Measurements from ENCODE around the gene FMN1. TPM values are rescaled to one million over a fixed set of nuclear protein-coding genes. Genes with fewer than 3 reads are reported as not detected.

Gene FMN1
- total RNA-seq, 1 experiment from 2014 or later: 0.37 TPM

- intact Hi-C loops (cut with micrococcal nuclease; ENCODE audit: unreplicated experiment): no loop called here
- Histone ChIP-seq H3K27ac (ENCODE audit: low read depth, low read length, poor library complexity, severe bottlenecking) (no peak overlapping the region), H3K9me3 (ENCODE audit: low read depth, low read length, poor library complexity, severe bottlenecking) (peaks cover 24% of the 10 kb centered on the region), H3K27me3 (replicated peaks; ENCODE audit: insufficient read depth, low read depth, low read length, poor library complexity) (peaks cover 6% of the 10 kb centered on the region), H3K36me3 (ENCODE audit: insufficient read depth, low read length, poor library complexity, severe bottlenecking) (no peaks in the 10 kb centered on the region), H3K4me1 (ENCODE audit: insufficient read depth, low read length, poor library complexity, severe bottlenecking) (no peaks in the 10 kb centered on the region), H3K4me3 (ENCODE audit: low read depth, low read length, poor library complexity, severe bottlenecking) (no peak overlapping the region)
- no peak for DNase-seq (ENCODE audit: low spot score)
- TF ChIP-seq CTCF (conservative IDR thresholded peaks at IDR 0.05; ENCODE audit: low read depth, low read length): no peak
- no peak for TF ChIP-seq EZH2 (IDR thresholded peaks at IDR 0.05; ENCODE audit: borderline replicate concordance, low read depth, low read length, poor library complexity, severe bottlenecking)
- no TSS peak for BruUV-seq (replicated peaks)
- POLR2A ChIA-PET (ENCODE audit: low non-redundant PET): no interaction called here
- CTCF ChIA-PET: no interaction called here
Measured at GRCh38 chr15:33044598-33044997, 149.9 kb downstream of the FMN1 start.

- H3K4me3 ChIP-seq (ENCODE audit: low read depth, low read length, poor library complexity, severe bottlenecking): no peak overlapping the region
- peaks cover 15% of the 10 kb centered on the region for H3K9me3 ChIP-seq (ENCODE audit: low read depth, low read length, poor library complexity, severe bottlenecking)
- ChIA-PET POLR2A (ENCODE audit: low non-redundant PET) (no interaction called here), CTCF (no interaction called here)
- TF ChIP-seq CTCF (conservative IDR thresholded peaks at IDR 0.05; ENCODE audit: low read depth, low read length) (no peak), EZH2 (IDR thresholded peaks at IDR 0.05; ENCODE audit: borderline replicate concordance, low read depth, low read length, poor library complexity, severe bottlenecking) (no peak)
- BruUV-seq (replicated peaks): no TSS peak
- H3K36me3 ChIP-seq (ENCODE audit: insufficient read depth, low read length, poor library complexity, severe bottlenecking): no peaks in the 10 kb centered on the region
- H3K27ac ChIP-seq (ENCODE audit: low read depth, low read length, poor library complexity, severe bottlenecking): no peak overlapping the region
- no peak for DNase-seq (ENCODE audit: low spot score)
- H3K27me3 ChIP-seq (replicated peaks; ENCODE audit: insufficient read depth, low read depth, low read length, poor library complexity): peaks cover 6% of the 10 kb centered on the region
- no peaks in the 10 kb centered on the region for H3K4me1 ChIP-seq (ENCODE audit: insufficient read depth, low read length, poor library complexity, severe bottlenecking)
- intact Hi-C loops (cut with micrococcal nuclease; ENCODE audit: unreplicated experiment): no loop called here
Measured at GRCh38 chr15:33043636-33044035, 150.9 kb downstream of the FMN1 start.

GRCh38 chr15:33040496-33040895 is 154.0 kb downstream of the FMN1 start:
- POLR2A ChIA-PET (ENCODE audit: low non-redundant PET): no interaction called here
- Histone ChIP-seq H3K27ac (ENCODE audit: low read depth, low read length, poor library complexity, severe bottlenecking) (no peak overlapping the region), H3K27me3 (replicated peaks; ENCODE audit: insufficient read depth, low read depth, low read length, poor library complexity) (peaks cover 6% of the 10 kb centered on the region), H3K9me3 (ENCODE audit: low read depth, low read length, poor library complexity, severe bottlenecking) (no peaks in the 10 kb centered on the region), H3K4me1 (ENCODE audit: insufficient read depth, low read length, poor library complexity, severe bottlenecking) (no peaks in the 10 kb centered on the region), H3K4me3 (ENCODE audit: low read depth, low read length, poor library complexity, severe bottlenecking) (no peak overlapping the region), H3K36me3 (ENCODE audit: insufficient read depth, low read length, poor library complexity, severe bottlenecking) (no peaks in the 10 kb centered on the region)
- DNase-seq (ENCODE audit: low spot score): no peak
- no TSS peak for BruUV-seq (replicated peaks)
- CTCF ChIA-PET: no interaction called here
- TF ChIP-seq EZH2 (IDR thresholded peaks at IDR 0.05; ENCODE audit: borderline replicate concordance, low read depth, low read length, poor library complexity, severe bottlenecking): no peak
- no peak for TF ChIP-seq CTCF (conservative IDR thresholded peaks at IDR 0.05; ENCODE audit: low read depth, low read length)
- intact Hi-C loops (cut with micrococcal nuclease; ENCODE audit: unreplicated experiment): no loop called here

Data from A673 (cell line).